HCT116 (cell line): ENCODE data around the gene CLDN3. TPM values are rescaled to one million over a fixed set of nuclear protein-coding genes. Genes with fewer than 3 reads are reported as not detected.

Source experiments
- ATAC-seq: fragments of 200-7000 bp; cut with Tn5 transposase; 2 replicates; pipeline ENCODE4 v1.9.1; 2020; ENCODE audit warnings: mild to moderate bottlenecking, moderate library complexity
- BruUV-seq: library from RNA; stranded (reverse); fragments of 400-500 nt; replicated peaks from 2 replicates; lab custom pipeline; 2021; lab: Mats Ljungman, UMichigan
- CTCF ChIA-PET: fragments of 300-600 bp; sonication (Branson Sonifier 250); formaldehyde crosslinking; loops from one replicate; lab custom pipeline; 2021; ENCODE audit warnings: antibody characterized with exemption; lab: Charles Lee
- POLR2A ChIA-PET: fragments of 300-600, 350-600 bp; sonication (Branson Sonifier 250); formaldehyde crosslinking; loops from one replicate; lab custom pipeline; 2021; ENCODE audit warnings: antibody characterized with exemption; lab: Charles Lee
- RAD21 ChIA-PET, 2 experiments: fragments of 300-600 bp; sonication (Branson Sonifier 250); formaldehyde crosslinking; loops; one replicate each; lab custom pipeline; 2023; ENCODE audit warnings: low total read pairs in 2 of 2; ENCODE audit not compliant: uncharacterized antibody in 2 of 2, unreplicated experiment in 2 of 2, low non-redundant PET in 1 of 2; lab: Charles Lee
- DNase-seq: peaks from one replicate; pipeline ENCODE4 v3.0.0-alpha.2; 2010; ENCODE audit warnings: low read depth, low spot score
- H2AFZ ChIP-seq: fragments of 200-600 bp; shearing (Covaris generic), sonication (generic); 2 replicates; pipeline ENCODE4 v1.6.1; 2017; ENCODE audit warnings: low read depth, mixed run types, mixed read lengths, antibody characterized with exemption, low read length; ENCODE audit not compliant: poor library complexity, severe bottlenecking
- H3K27ac ChIP-seq: 2 replicates; pipeline ENCODE4 v1.5.1; 2012; ENCODE audit warnings: low read depth, low read length
- H3K27me3 ChIP-seq: fragments of 200-600 bp; sonication (generic); 2 replicates; pipeline ENCODE4 v1.6.1; 2016; ENCODE audit warnings: mixed run types, low read length, mixed read lengths; ENCODE audit not compliant: insufficient read depth
- H3K36me3 ChIP-seq, 2 experiments: fragments of 200-500 bp in 1 of 2; fragments of 200-600 bp in 1 of 2; sonication (Bioruptor generic) in 1 of 2; sonication (generic) in 1 of 2; 2 replicates each; pipeline versions ENCODE4 v1.5.1 to v1.6.1; 2014 to 2016; ENCODE audit warnings: low read length in 2 of 2, inconsistent platforms in 1 of 2, mixed read lengths in 1 of 2, mixed run types in 1 of 2; ENCODE audit not compliant: insufficient read depth in 2 of 2, control insufficient read depth in 1 of 2
- H3K4me1 ChIP-seq, 2 experiments: fragments of 200-600 bp in 1 of 2; sonication (generic) in 1 of 2; 2 replicates each; pipeline versions ENCODE4 v1.5.1 to v1.6.1; 2012 to 2017; ENCODE audit warnings: low read length in 2 of 2, inconsistent platforms in 1 of 2, mild to moderate bottlenecking in 1 of 2, mixed read lengths in 1 of 2, mixed run types in 1 of 2, moderate library complexity in 1 of 2; ENCODE audit not compliant: insufficient read depth in 2 of 2, control insufficient read depth in 1 of 2
- H3K4me2 ChIP-seq: fragments of 200-600 bp; sonication (generic); 2 replicates; pipeline ENCODE4 v1.6.1; 2017; ENCODE audit warnings: mixed run types, low read length, mixed read lengths
- H3K4me3 ChIP-seq, 2 experiments: fragments of 200-600 bp in 1 of 2; sonication (generic) in 1 of 2; replicated peaks in 1 of 2; 2 replicates each; pipeline ENCODE4 v1.5.1; 2011 to 2016; ENCODE audit warnings: low read length in 2 of 2, control low read depth in 1 of 2, low read depth in 1 of 2, mild to moderate bottlenecking in 1 of 2, mixed read lengths in 1 of 2, mixed run types in 1 of 2
- H3K79me2 ChIP-seq: fragments of 200-600 bp; sonication (generic); 2 replicates; pipeline ENCODE4 v1.6.1; 2017; ENCODE audit warnings: mild to moderate bottlenecking, mixed run types, low read length, moderate library complexity, mixed read lengths; ENCODE audit not compliant: insufficient read depth
- H3K9ac ChIP-seq: fragments of 200-600 bp; sonication (generic); 2 replicates; pipeline ENCODE4 v1.6.1; 2016; ENCODE audit warnings: low read length, mixed read lengths
- H3K9me2 ChIP-seq: fragments of 200-600 bp; sonication (generic), shearing (Covaris generic); 2 replicates; pipeline ENCODE4 v1.6.1; 2017; ENCODE audit warnings: mixed run types, mild to moderate bottlenecking, moderate library complexity; ENCODE audit not compliant: insufficient read depth
- H3K9me3 ChIP-seq, 2 experiments: fragments of 200-500 bp in 1 of 2; fragments of 200-600 bp in 1 of 2; sonication (Bioruptor generic) in 1 of 2; sonication (generic) in 1 of 2; 2 replicates each; pipeline ENCODE4 v1.6.1; 2014 to 2017; ENCODE audit warnings: low read length in 2 of 2, mixed read lengths in 2 of 2, inconsistent platforms in 1 of 2, low read depth in 1 of 2, mild to moderate bottlenecking in 1 of 2, mixed run types in 1 of 2, moderate library complexity in 1 of 2; ENCODE audit not compliant: control insufficient read depth in 1 of 2, insufficient read depth in 1 of 2
- H4K20me1 ChIP-seq: fragments of 200-600 bp; sonication (generic), shearing (Covaris generic); 2 replicates; pipeline ENCODE4 v1.6.1; 2017; ENCODE audit warnings: mixed run types, mild to moderate bottlenecking, moderate library complexity; ENCODE audit not compliant: insufficient read depth
- ATF3 ChIP-seq: IDR thresholded peaks from 2 replicates; pipeline ENCODE4 v1.6.1; 2012
- MAX ChIP-seq: IDR thresholded peaks from 2 replicates; pipeline ENCODE4 v1.6.1; 2012
- POLR2A ChIP-seq: IDR thresholded peaks from 2 replicates; pipeline ENCODE4 v1.7.0; 2011; ENCODE audit warnings: borderline replicate concordance; ENCODE audit not compliant: insufficient read depth, insufficient read length; ENCODE audit errors: extremely low read depth
- POLR2AphosphoS5 ChIP-seq: IDR thresholded peaks from 2 replicates; pipeline ENCODE4 v1.6.1; 2011; ENCODE audit warnings: mild to moderate bottlenecking, low read depth, low read length, moderate library complexity
- RAD21 ChIP-seq: IDR thresholded peaks from 2 replicates; pipeline ENCODE4 v1.6.1; 2012; ENCODE audit warnings: low read depth, mild to moderate bottlenecking
- REST ChIP-seq: IDR thresholded peaks from 2 replicates; pipeline ENCODE4 v1.6.1; 2012; ENCODE audit warnings: low read depth
- SRF ChIP-seq: IDR thresholded peaks from 2 replicates; pipeline ENCODE4 v1.6.1; 2012; ENCODE audit warnings: low read depth
- TCF7L2 ChIP-seq: IDR thresholded peaks from 2 replicates; pipeline ENCODE4 v1.7.0; 2011; ENCODE audit warnings: borderline replicate concordance, inconsistent platforms; ENCODE audit not compliant: insufficient read depth, insufficient read length; ENCODE audit errors: extremely low read depth
- ZFX ChIP-seq: fragments of 450-650 bp; IDR thresholded peaks from 2 replicates; pipeline ENCODE4 v1.6.1; 2017
- ZNF274 ChIP-seq: fragments of 200-500 bp; sonication (Bioruptor generic); IDR thresholded peaks from 2 replicates; pipeline ENCODE4 v1.6.1; 2014; ENCODE audit warnings: mild to moderate bottlenecking, low read depth, low read length, inconsistent platforms
- intact Hi-C: fragments of 100-400 bp; cut with micrococcal nuclease; formaldehyde crosslinking; loops from 2 replicates; pipeline ENCODE4 v1.10.0; 2022
- total RNA-seq: library from RNA; stranded (reverse); gene quantifications from one replicate; pipeline ENCODE4 v1.2.1, GENCODE V29; 2021; ENCODE audit not compliant: unreplicated experiment

CLDN3 gene
- total RNA-seq, 1 experiment from 2014 or later = 19.2 TPM

- Histone ChIP-seq H3K27me3 (no peaks in the 10 kb centered on the region), H4K20me1 (no peaks in the 10 kb centered on the region), H3K9me2 (no peaks in the 10 kb centered on the region), H2AFZ (no peak overlapping the region), H3K4me1 (peaks cover 2 to 14% of the 10 kb centered on the region in 2 experiments; a peak in 3 of 4 replicates), H3K27ac (no peak overlapping the region), H3K36me3 (no peaks in the 10 kb centered on the region)
- BruUV-seq = no TSS peak
- RAD21 ChIA-PET = no interaction called here
- POLR2A ChIA-PET = interaction anchor here (0.7 kb wide), 1 partner anchor 257 kb away, joined by 4 read pairs; no protein-coding TSS in a partner anchor
- TF ChIP-seq POLR2AphosphoS5 = no peak
- no peak for TF ChIP-seq SRF
- TF ChIP-seq POLR2A = no peak
- no peak for TF ChIP-seq MAX
- no peak for TF ChIP-seq REST
- TF ChIP-seq ZNF274 = no peak
- no peak for TF ChIP-seq ZFX
- no peak for TF ChIP-seq ATF3
- no peak for TF ChIP-seq TCF7L2
- no peak for TF ChIP-seq RAD21
- TF ChIP-seq, all 23 proteins: peak for 0
- H3K9ac ChIP-seq = no peak overlapping the region
- no peaks in the 10 kb centered on the region for H3K9me3 ChIP-seq
- no peak for ATAC-seq
- intact Hi-C loops = loop anchor here (5.0 to 10.0 kb wide), 2 partner anchors 64 to 206 kb away; partner anchors contain the start of genes BAZ1B and VPS37D
- no peak for DNase-seq
- CTCF ChIA-PET = interaction anchor here (1.7 kb wide), 1 partner anchor 122 kb away, joined by 9 read pairs; no protein-coding TSS in a partner anchor
- no peak overlapping the region for H3K4me2 ChIP-seq
- H3K4me3 ChIP-seq = no peak overlapping the region
- H3K79me2 ChIP-seq = no peaks in the 10 kb centered on the region
Measured at GRCh38 chr7:73728551-73728950, 41.5 kb downstream of the CLDN3 start.
